PC-9 (cell line): ENCODE measurements around the gene NACC2.

Experiments used
- EZH2 ChIP-seq: fragments of 200-600 bp; sonication (generic); IDR thresholded peaks from 2 replicates; pipeline ENCODE4 v1.8.0; 2017; ENCODE audit warnings: antibody characterized with exemption, low read depth
- TF ChIP-seq, protein P1 (sequence below): fragments of 200-600 bp; sonication (generic); conservative IDR thresholded peaks from 2 replicates; pipeline ENCODE4 v1.6.1; 2017; ENCODE audit warnings: mixed run types, antibody characterized with exemption, mild to moderate bottlenecking, moderate library complexity

DNA sequence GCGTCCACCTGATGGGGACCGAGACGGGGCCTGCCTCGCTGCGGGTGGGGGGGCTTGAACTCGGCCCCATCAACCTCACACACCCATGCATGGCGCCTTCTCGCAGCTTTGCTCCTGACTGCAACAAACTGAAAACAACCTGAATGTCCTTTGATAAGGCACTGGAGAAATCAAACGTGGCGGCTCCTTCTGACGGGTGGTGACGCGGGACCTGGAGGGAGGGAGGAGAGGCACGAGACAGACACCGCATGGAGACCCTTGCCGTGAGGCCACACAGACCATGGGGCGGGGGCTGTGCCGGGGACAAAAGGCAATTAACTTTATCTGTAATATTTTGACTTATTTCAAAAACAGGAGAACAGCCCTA lies 48.6 kb downstream of the NACC2 start:
- TF ChIP-seq EZH2: no peak
- TF ChIP-seq, protein P1, sequence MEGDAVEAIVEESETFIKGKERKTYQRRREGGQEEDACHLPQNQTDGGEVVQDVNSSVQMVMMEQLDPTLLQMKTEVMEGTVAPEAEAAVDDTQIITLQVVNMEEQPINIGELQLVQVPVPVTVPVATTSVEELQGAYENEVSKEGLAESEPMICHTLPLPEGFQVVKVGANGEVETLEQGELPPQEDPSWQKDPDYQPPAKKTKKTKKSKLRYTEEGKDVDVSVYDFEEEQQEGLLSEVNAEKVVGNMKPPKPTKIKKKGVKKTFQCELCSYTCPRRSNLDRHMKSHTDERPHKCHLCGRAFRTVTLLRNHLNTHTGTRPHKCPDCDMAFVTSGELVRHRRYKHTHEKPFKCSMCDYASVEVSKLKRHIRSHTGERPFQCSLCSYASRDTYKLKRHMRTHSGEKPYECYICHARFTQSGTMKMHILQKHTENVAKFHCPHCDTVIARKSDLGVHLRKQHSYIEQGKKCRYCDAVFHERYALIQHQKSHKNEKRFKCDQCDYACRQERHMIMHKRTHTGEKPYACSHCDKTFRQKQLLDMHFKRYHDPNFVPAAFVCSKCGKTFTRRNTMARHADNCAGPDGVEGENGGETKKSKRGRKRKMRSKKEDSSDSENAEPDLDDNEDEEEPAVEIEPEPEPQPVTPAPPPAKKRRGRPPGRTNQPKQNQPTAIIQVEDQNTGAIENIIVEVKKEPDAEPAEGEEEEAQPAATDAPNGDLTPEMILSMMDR: no peak
